Astrocyte of the cerebellum (primary cell): Measurements from ENCODE around the gene TMEM45B.
"Not testable (repeated sequence)": the region's sequence is repeated elsewhere in the genome, so short reads cannot be mapped to it uniquely, and the experiment has no call there.

Experiments used
- DNase-seq: peaks from one replicate; pipeline ENCODE4 v3.0.0-alpha.2; 2011; ENCODE audit warnings: low read depth
- H3K4me3 ChIP-seq: 2 replicates; pipeline ENCODE4 v1.5.1; 2011; ENCODE audit warnings: mild to moderate bottlenecking, low read depth, low read length, moderate library complexity
- in situ Hi-C: cut with HindIII; loops from 2 replicates; pipeline ENCODE4 v1.10.0; 2017; ENCODE audit warnings: low sequenced_read_pairs
- TF ChIP-seq, protein P1 (sequence below): IDR thresholded peaks from 2 replicates; pipeline ENCODE4 v1.5.1; 2012; ENCODE audit warnings: low read length, low read depth, moderate library complexity, mild to moderate bottlenecking; ENCODE audit errors: missing control alignments

Gene TMEM45B

DNA sequence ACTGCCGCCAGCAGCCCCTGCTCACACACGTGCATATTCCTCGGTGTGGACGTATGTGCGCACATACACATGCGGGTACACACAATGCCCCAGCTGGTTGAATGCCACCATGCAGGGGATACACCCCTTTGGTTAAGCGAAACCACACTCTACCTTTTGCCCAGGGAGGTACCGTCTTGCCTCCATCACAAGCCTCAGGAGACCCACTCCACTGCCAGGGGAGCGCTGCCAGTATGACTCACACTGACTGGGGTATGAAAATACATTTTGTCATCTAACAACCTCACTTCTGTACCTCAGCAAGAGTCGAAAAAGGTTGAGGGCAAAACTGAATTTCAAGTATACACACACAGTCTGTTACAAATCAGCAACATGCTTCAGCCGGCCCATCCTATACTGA is 39.4 kb downstream of the TMEM45B start:
- no peak for DNase-seq
- in situ Hi-C loops: no loop called here
- TF ChIP-seq, protein P1, sequence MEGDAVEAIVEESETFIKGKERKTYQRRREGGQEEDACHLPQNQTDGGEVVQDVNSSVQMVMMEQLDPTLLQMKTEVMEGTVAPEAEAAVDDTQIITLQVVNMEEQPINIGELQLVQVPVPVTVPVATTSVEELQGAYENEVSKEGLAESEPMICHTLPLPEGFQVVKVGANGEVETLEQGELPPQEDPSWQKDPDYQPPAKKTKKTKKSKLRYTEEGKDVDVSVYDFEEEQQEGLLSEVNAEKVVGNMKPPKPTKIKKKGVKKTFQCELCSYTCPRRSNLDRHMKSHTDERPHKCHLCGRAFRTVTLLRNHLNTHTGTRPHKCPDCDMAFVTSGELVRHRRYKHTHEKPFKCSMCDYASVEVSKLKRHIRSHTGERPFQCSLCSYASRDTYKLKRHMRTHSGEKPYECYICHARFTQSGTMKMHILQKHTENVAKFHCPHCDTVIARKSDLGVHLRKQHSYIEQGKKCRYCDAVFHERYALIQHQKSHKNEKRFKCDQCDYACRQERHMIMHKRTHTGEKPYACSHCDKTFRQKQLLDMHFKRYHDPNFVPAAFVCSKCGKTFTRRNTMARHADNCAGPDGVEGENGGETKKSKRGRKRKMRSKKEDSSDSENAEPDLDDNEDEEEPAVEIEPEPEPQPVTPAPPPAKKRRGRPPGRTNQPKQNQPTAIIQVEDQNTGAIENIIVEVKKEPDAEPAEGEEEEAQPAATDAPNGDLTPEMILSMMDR: no peak
- no peak overlapping the region for H3K4me3 ChIP-seq

DNA sequence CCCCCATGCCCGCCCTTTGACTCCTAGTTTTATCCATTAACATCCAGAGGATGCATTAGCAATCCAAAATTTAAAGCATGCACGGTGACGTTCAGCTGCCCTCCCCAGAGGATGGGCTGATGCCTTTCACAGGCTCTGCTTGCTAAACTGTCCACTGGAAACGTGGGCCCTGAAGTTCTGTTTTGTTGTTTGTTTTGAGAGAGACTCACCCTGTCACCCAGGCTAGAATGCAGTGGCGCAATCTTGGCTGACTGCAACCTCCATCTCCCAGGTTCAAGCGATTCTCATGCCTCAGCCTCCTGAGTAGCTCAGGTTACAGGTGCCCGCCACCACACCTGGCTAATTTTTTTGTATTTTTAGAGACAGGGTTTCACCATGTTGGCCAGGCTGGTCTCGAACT is 40.4 kb downstream of the TMEM45B start:
- in situ Hi-C loops: no loop called here
- H3K4me3 ChIP-seq: no peak overlapping the region
- TF ChIP-seq, protein P1: no peak
- DNase-seq: no peak

DNA sequence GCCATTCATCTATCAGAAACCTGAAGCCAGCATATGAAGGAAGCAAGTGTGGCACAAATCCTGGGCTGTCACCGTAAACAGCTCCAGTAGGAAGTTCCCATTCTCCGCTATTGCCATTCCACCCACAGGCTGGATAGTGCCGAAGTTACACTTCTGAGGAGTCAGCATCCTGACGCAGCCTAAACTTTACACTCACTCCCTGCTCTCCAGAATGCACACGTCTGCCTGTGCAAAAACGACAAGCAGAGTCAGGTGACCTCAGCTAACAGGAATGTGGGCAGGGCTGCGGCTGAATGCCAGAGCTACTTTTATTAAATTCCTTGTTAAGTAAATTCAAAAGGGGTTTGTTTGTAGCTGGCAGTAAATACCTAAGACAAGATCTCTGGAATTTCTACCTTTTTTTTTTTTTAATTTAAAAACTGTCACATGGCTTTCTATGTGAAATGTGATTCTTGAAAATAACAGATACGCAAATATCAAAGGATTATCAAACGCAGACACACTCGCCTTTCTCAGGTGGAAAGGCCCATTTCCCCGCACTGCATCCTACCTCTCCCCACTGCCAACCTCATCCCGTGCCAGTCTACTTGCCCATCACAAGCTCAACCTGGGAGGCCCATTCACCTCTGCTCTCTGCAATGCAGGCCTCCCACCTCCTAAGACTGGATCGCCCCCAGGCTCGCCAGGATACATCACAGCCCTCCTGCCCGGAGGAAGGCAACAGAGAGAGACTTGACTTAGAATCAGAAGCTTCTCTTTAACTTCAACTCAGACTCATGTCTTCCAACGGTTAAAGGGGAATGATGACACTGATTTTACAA is 46.3 kb downstream of the TMEM45B start:
- no peak overlapping the region for H3K4me3 ChIP-seq
- DNase-seq: peak; percentile 90
- TF ChIP-seq, protein P1: no peak
- in situ Hi-C loops: no loop called here

DNA sequence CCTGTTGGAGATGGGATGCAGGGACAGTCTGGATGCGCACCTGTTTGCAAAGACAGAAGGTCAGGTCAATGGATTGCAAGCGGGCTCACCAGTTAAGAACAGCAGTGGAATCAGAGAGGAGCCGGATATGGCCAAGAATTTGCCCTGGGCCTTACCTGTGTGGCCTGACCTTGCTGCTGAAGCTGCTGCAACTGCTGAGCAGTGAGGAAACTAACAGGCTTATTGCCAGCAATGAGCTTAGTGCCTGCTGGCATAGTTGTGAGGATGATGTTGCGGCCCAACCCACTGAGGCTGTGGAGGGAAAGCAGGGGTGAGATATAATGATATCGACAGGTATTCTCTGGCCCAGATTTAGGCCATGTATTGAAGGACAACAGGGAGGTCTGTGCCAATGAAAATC is 49.2 kb downstream of the TMEM45B start:
- no peak overlapping the region for H3K4me3 ChIP-seq
- in situ Hi-C loops: no loop called here
- TF ChIP-seq, protein P1: no peak
- no peak for DNase-seq

DNA sequence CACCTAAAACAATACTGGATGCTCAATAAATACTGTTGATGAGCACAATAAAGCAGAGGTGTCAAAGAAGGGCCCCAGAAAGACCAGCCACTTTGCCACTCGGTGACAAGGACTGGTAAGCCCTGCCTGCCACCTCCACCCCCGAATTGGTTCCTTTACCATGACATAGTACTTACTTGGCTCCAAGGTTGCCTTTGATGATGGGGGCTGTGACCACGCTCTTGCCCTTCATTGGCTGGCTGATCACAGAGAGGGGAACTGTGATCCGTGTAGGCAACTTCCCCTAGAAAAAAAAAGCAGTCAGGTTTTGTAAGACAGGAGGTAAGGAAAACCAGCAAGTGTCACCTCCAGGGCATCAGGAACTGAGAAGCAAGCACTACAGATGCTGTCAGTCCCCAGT is 50.1 kb downstream of the TMEM45B start:
- DNase-seq: no peak
- TF ChIP-seq, protein P1: no peak
- no peak overlapping the region for H3K4me3 ChIP-seq
- in situ Hi-C loops: no loop called here

DNA sequence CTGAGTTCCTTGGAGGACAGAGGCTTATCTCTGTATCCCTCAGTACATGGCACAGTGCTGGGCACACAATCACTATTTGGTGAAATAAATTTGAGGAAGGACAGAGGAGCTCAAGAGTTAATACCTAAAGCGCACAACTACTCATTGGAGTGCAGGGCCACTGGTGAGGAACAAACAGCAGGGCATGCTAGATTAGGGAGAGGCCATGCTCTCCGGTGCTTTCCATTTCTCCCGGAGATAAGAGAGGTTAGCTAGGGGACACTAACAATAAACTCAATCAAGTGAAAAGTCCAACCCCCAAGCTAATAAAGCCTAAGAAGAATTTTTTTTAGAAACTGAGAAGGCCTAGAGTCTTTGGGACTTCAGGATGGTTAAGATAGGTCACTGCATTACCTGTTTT is 50.7 kb downstream of the TMEM45B start:
- no peak overlapping the region for H3K4me3 ChIP-seq
- in situ Hi-C loops: no loop called here
- TF ChIP-seq, protein P1: no peak
- DNase-seq: no peak

DNA sequence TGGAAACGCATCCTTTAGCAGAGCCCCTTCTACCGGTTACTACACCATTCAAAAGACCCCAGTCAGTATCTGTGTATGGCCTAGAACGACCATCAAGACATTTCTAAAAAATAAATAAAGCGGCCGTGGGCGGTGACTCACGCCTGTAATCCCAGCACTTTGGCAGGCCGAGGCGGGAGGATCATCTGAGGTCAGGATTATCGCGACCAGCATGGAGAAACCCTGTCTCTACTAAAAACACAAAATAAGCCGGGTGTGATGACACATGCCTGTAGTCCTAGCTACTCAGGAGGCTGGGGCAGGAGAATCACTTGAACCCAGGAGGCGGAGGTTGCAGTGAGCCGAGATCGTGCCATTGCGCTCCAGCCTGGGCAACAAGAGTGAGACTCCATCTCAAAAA is 53.0 kb downstream of the TMEM45B start:
- H3K4me3 ChIP-seq, DNase-seq, in situ Hi-C loops: not testable (repeated sequence)
